Caco-2 (cell line): ENCODE measurements around the gene PCGF1. TPM values are rescaled to one million over a fixed set of nuclear protein-coding genes. Genes with fewer than 3 reads are reported as not detected.
A peak's percentile ranks its signal among the peaks of the same experiment; 100 is the strongest.

Experiments
- BruUV-seq: library from RNA; stranded (reverse); fragments of 400-500 nt; replicated peaks from 2 replicates; lab custom pipeline; 2021; lab: Mats Ljungman, UMichigan
- CTCF ChIA-PET: fragments of 300-600 bp; sonication (Branson Sonifier 250); formaldehyde crosslinking; loops from one replicate; lab custom pipeline; 2022; ENCODE audit warnings: antibody characterized with exemption; lab: Charles Lee
- POLR2A ChIA-PET: fragments of 300-600 bp; sonication (Branson Sonifier 250); formaldehyde crosslinking; loops from one replicate; lab custom pipeline; 2022; ENCODE audit warnings: antibody characterized with exemption; lab: Charles Lee
- DNase-seq, 2 experiments: peaks; one replicate each; pipeline versions ENCODE4 v3.0.0 to v3.0.0-alpha.2; 2020 to 2022
- H3K27me3 ChIP-seq: replicated peaks from 2 replicates; pipeline ENCODE4 v1.6.0; 2011; ENCODE audit warnings: low read length; ENCODE audit not compliant: control insufficient read depth, insufficient read depth
- H3K36me3 ChIP-seq: 2 replicates; pipeline ENCODE4 v1.5.1; 2011; ENCODE audit warnings: low read length; ENCODE audit not compliant: control insufficient read depth, insufficient read depth
- H3K4me1 ChIP-seq: fragments of 250-450 bp; sonication (Bioruptor Pico); 2 replicates; pipeline ENCODE4 v1.5.1; 2020; ENCODE audit warnings: mild to moderate bottlenecking
- H3K4me3 ChIP-seq: 2 replicates; pipeline ENCODE4 v1.5.1; 2011; ENCODE audit warnings: low read depth, mild to moderate bottlenecking, control low read depth, low read length
- H3K9me3 ChIP-seq: fragments of 250-450 bp; sonication (Bioruptor Pico); 2 replicates; pipeline ENCODE4 v1.5.1; 2020; ENCODE audit warnings: mild to moderate bottlenecking, moderate library complexity
- H3K27ac Mint-ChIP-seq: one replicate; pipeline ENCODE4 v1.8.0; 2022; ENCODE audit warnings: mixed read lengths; ENCODE audit not compliant: unreplicated experiment
- H3K27me3 Mint-ChIP-seq: one replicate; pipeline ENCODE4 v1.8.0; 2022; ENCODE audit warnings: mixed read lengths; ENCODE audit not compliant: insufficient read depth, unreplicated experiment
- H3K36me3 Mint-ChIP-seq: one replicate; pipeline ENCODE4 v1.8.0; 2022; ENCODE audit warnings: mild to moderate bottlenecking, mixed read lengths; ENCODE audit not compliant: insufficient read depth, unreplicated experiment
- H3K4me1 Mint-ChIP-seq: one replicate; pipeline ENCODE4 v1.8.0; 2022; ENCODE audit warnings: low read depth, mixed read lengths; ENCODE audit not compliant: unreplicated experiment
- H3K4me3 Mint-ChIP-seq: one replicate; pipeline ENCODE4 v1.8.0; 2022; ENCODE audit warnings: mild to moderate bottlenecking, moderate library complexity, mixed read lengths; ENCODE audit not compliant: unreplicated experiment
- H3K9me3 Mint-ChIP-seq: one replicate; pipeline ENCODE4 v1.8.0; 2022; ENCODE audit warnings: mixed read lengths; ENCODE audit not compliant: unreplicated experiment
- intact Hi-C: fragments of 100-400 bp; cut with micrococcal nuclease; formaldehyde crosslinking; loops from one replicate; pipeline ENCODE4 v1.10.0; 2022; ENCODE audit not compliant: unreplicated experiment
- total RNA-seq: library from RNA; stranded (reverse); gene quantifications from 2 replicates; pipeline ENCODE4 v1.2.3, GENCODE V29; 2022
- TF ChIP-seq, protein P1 (sequence below), 2 experiments: fragments of 200-600 bp in 1 of 2; IDR thresholded peaks; 1 replicate in 1 of 2; 2 replicates in 1 of 2; pipeline versions ENCODE4 v1.5.1 to v1.8.0; 2011 to 2022; ENCODE audit warnings: antibody characterized with exemption in 1 of 2, control low read depth in 1 of 2, inconsistent platforms in 1 of 2, low read depth in 1 of 2, low read length in 1 of 2, mild to moderate bottlenecking in 1 of 2, moderate library complexity in 1 of 2; ENCODE audit not compliant: insufficient read depth in 1 of 2, severe bottlenecking in 1 of 2, unreplicated experiment in 1 of 2

Gene PCGF1
- total RNA-seq, 1 experiment from 2014 or later = 29.7 TPM

DNA sequence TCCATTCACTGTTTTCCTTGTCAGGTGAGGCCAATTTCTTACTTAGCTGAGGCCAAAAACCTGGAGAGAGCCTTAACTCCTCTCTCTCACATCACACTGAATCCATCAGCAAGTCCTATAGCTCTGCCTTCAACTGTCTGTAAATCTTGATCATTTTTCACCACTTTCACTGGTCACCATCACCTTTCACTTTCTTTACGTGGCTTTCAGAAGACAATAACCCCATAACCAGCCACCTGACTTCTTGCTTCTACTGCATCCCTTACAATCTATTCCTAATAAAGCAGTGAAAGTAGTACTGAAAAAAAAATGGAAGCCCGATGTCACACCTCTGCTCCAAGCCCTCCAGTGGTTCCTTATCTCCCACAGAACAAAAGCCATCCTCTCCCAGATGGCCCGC is 38.5 kb upstream of the PCGF1 start:
- Histone ChIP-seq H3K36me3 (no peaks in the 10 kb centered on the region), H3K27me3 (no peaks in the 10 kb centered on the region), H3K4me3 (no peak overlapping the region), H3K9me3 (no peaks in the 10 kb centered on the region), H3K4me1 (peaks cover 17% of the 10 kb centered on the region)
- Mint-ChIP-seq H3K9me3 (no peaks in the 10 kb centered on the region), H3K4me3 (no peak overlapping the region), H3K27me3 (no peaks in the 10 kb centered on the region), H3K36me3 (peaks cover 8% of the 10 kb centered on the region), H3K4me1 (peaks cover 6% of the 10 kb centered on the region), H3K27ac (no peak overlapping the region)
- POLR2A ChIA-PET = no interaction called here
- intact Hi-C loops = no loop called here
- BruUV-seq = no TSS peak
- CTCF ChIA-PET = no interaction called here
- TF ChIP-seq, protein P1, sequence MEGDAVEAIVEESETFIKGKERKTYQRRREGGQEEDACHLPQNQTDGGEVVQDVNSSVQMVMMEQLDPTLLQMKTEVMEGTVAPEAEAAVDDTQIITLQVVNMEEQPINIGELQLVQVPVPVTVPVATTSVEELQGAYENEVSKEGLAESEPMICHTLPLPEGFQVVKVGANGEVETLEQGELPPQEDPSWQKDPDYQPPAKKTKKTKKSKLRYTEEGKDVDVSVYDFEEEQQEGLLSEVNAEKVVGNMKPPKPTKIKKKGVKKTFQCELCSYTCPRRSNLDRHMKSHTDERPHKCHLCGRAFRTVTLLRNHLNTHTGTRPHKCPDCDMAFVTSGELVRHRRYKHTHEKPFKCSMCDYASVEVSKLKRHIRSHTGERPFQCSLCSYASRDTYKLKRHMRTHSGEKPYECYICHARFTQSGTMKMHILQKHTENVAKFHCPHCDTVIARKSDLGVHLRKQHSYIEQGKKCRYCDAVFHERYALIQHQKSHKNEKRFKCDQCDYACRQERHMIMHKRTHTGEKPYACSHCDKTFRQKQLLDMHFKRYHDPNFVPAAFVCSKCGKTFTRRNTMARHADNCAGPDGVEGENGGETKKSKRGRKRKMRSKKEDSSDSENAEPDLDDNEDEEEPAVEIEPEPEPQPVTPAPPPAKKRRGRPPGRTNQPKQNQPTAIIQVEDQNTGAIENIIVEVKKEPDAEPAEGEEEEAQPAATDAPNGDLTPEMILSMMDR (IDR thresholded peaks at IDR 0.05; ENCODE audit: insufficient read depth in 1 of 2, low read depth in 1 of 2, low read length in 1 of 2, severe bottlenecking in 1 of 2, unreplicated experiment in 1 of 2) = no peak
- no peak for DNase-seq

- Histone ChIP-seq H3K27me3 (no peaks in the 10 kb centered on the region), H3K4me1 (peaks cover 7% of the 10 kb centered on the region), H3K4me3 (no peak overlapping the region), H3K9me3 (no peaks in the 10 kb centered on the region), H3K36me3 (no peaks in the 10 kb centered on the region)
- POLR2A ChIA-PET = no interaction called here
- no TSS peak for BruUV-seq
- no peaks in the 10 kb centered on the region for H3K27me3 Mint-ChIP-seq
- no peaks in the 10 kb centered on the region for H3K9me3 Mint-ChIP-seq
- CTCF ChIA-PET = interaction anchor here (1.2 kb wide), 1 partner anchor 15 kb away, joined by 3 read pairs; the partner anchor contains the start of genes AUP1 and HTRA2
- H3K36me3 Mint-ChIP-seq = peaks cover 6% of the 10 kb centered on the region
- H3K4me1 Mint-ChIP-seq = peaks cover 3% of the 10 kb centered on the region
- no peak overlapping the region for H3K4me3 Mint-ChIP-seq
- TF ChIP-seq, protein P1 (IDR thresholded peaks at IDR 0.05; ENCODE audit: insufficient read depth in 1 of 2, low read depth in 1 of 2, low read length in 1 of 2, severe bottlenecking in 1 of 2, unreplicated experiment in 1 of 2) = peak; percentile 29 to 47
- DNase-seq = peak in 1 of 2 experiments; percentile 44
- H3K27ac Mint-ChIP-seq = no peak overlapping the region
- intact Hi-C loops = loop anchor here (1.0 kb wide), 1 partner anchor 37 kb away; the partner anchor contains the start of gene PCGF1
Observed at GRCh38 chr2:74544634-74545033, 37.1 kb upstream of the PCGF1 start.

DNA sequence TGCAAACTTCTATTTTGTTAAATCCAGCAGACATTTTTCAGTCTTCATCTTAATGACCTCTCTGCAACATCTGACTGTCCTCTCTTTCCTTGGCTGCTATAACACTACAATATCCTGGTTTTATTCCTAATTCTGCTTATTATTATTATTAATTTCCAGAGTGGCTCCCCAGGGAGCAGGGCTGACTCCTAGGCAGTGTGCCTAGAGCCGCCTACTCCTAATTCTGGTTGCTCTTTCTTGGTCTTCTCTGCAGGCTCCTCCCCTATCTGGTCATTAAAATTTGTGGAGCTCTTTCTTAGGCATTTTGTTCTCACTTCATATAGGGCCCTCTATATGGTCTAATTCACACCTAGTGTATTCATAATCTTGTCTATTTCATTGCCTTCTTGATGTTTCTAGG is 35.5 kb upstream of the PCGF1 start:
- TF ChIP-seq, protein P1 (IDR thresholded peaks at IDR 0.05; ENCODE audit: insufficient read depth in 1 of 2, low read depth in 1 of 2, low read length in 1 of 2, severe bottlenecking in 1 of 2, unreplicated experiment in 1 of 2) = no peak
- H3K4me1 ChIP-seq = peaks cover 3% of the 10 kb centered on the region
- Mint-ChIP-seq H3K36me3 (no peaks in the 10 kb centered on the region), H3K9me3 (no peaks in the 10 kb centered on the region), H3K4me1 (no peaks in the 10 kb centered on the region), H3K27me3 (no peaks in the 10 kb centered on the region), H3K4me3 (no peak overlapping the region), H3K27ac (no peak overlapping the region)
- no peaks in the 10 kb centered on the region for H3K36me3 ChIP-seq
- ChIA-PET POLR2A (no interaction called here), CTCF (no interaction called here)
- BruUV-seq = no TSS peak
- no peaks in the 10 kb centered on the region for H3K27me3 ChIP-seq
- no peaks in the 10 kb centered on the region for H3K9me3 ChIP-seq
- no peak for DNase-seq
- no peak overlapping the region for H3K4me3 ChIP-seq
- intact Hi-C loops = no loop called here
